GM12878 (cell line): ENCODE measurements around the gene ATL2. TPM values are rescaled to one million over a fixed set of nuclear protein-coding genes. Genes with fewer than 3 reads are reported as not detected.

ENCODE experiments used
- ATAC-seq: fragments of 200-7000 bp; cut with Tn5 transposase; 3 replicates; pipeline ENCODE4 v1.9.1; 2020; ENCODE audit warnings: mild to moderate bottlenecking, moderate library complexity
- BruUV-seq: library from RNA; stranded (reverse); fragments of 400-500 nt; replicated peaks from 2 replicates; lab custom pipeline; 2021; lab: Mats Ljungman, UMichigan
- CTCF ChIA-PET: fragments of 300-600 bp; sonication (Branson Sonifier 250); formaldehyde crosslinking; extraction: SDS; loops from one replicate; lab custom pipeline; 2021; ENCODE audit warnings: inconsistent platforms; lab: Yijun Ruan, JAX
- POLR2A ChIA-PET: fragments of 350-600 bp; formaldehyde crosslinking; extraction: SDS; loops from one replicate; lab custom pipeline; 2021; ENCODE audit warnings: inconsistent platforms; lab: Charles Lee
- RAD21 ChIA-PET: fragments of 300-600 bp; sonication (Branson Sonifier 250); formaldehyde crosslinking; loops from one replicate; lab custom pipeline; 2023; ENCODE audit warnings: antibody characterized with exemption; ENCODE audit not compliant: unreplicated experiment; lab: Charles Lee
- SMC1A ChIA-PET: fragments of 300-600 bp; sonication (Branson Sonifier 250); formaldehyde crosslinking; loops from one replicate; lab custom pipeline; 2023; ENCODE audit not compliant: unreplicated experiment, uncharacterized antibody; lab: Charles Lee
- DNase-seq: peaks from one replicate; pipeline ENCODE4 v3.0.0-alpha.2; 2011; ENCODE audit warnings: low read depth, low spot score
- FAIRE-seq: peaks from 3 replicates; lab custom pipeline; 2011; peaks lifted over from hg19 to GRCh38; lab: Jason Lieb, UNC
- H2AFZ ChIP-seq: 2 replicates; pipeline ENCODE4 v1.6.0; 2011; ENCODE audit warnings: low read depth, low read length, control low read depth; ENCODE audit not compliant: control insufficient read depth
- H3K27ac ChIP-seq: 2 replicates; pipeline ENCODE4 v1.5.1; 2011; ENCODE audit warnings: control low read depth; ENCODE audit not compliant: control insufficient read depth, insufficient read depth
- H3K27me3 ChIP-seq, 2 experiments: replicated peaks in 1 of 2; 2 replicates each; pipeline versions ENCODE4 v1.6.0 to v1.6.1; 2011; ENCODE audit warnings: low read length in 1 of 2; ENCODE audit not compliant: control insufficient read depth in 2 of 2, insufficient read depth in 2 of 2
- H3K36me3 ChIP-seq, 2 experiments: 2 replicates each; pipeline ENCODE4 v1.5.1; 2011; ENCODE audit warnings: low read length in 1 of 2; ENCODE audit not compliant: control insufficient read depth in 2 of 2, insufficient read depth in 2 of 2
- H3K4me1 ChIP-seq: 2 replicates; pipeline ENCODE4 v1.6.1; 2011; ENCODE audit warnings: mild to moderate bottlenecking, low read length, moderate library complexity, mixed read lengths; ENCODE audit not compliant: control insufficient read depth, insufficient read depth
- H3K4me2 ChIP-seq: 2 replicates; pipeline ENCODE4 v1.6.0; 2011; ENCODE audit warnings: control low read depth; ENCODE audit not compliant: control insufficient read depth, insufficient read depth
- H3K4me3 ChIP-seq: fragments of 200-600 bp; sonication (generic); 2 replicates; pipeline ENCODE4 v1.5.1; 2016
- H3K79me2 ChIP-seq: 2 replicates; pipeline ENCODE4 v1.6.0; 2011; ENCODE audit warnings: low read length; ENCODE audit not compliant: control insufficient read depth, insufficient read depth
- H3K9ac ChIP-seq: 2 replicates; pipeline ENCODE4 v1.8.0; 2011; ENCODE audit warnings: low read length, control low read depth, mixed read lengths; ENCODE audit not compliant: control insufficient read depth, insufficient read depth
- H3K9me3 ChIP-seq: replicated peaks from 3 replicates; pipeline ENCODE4 v1.5.1; 2011; ENCODE audit warnings: mild to moderate bottlenecking, low read length; ENCODE audit not compliant: control insufficient read depth, insufficient read depth
- H4K20me1 ChIP-seq: 2 replicates; pipeline ENCODE4 v1.6.0; 2011; ENCODE audit not compliant: control insufficient read depth, insufficient read depth
- BCL11A ChIP-seq: IDR thresholded peaks from 2 replicates; pipeline ENCODE4 v1.6.1; 2011; ENCODE audit warnings: low read depth, low read length
- CEBPZ ChIP-seq: fragments of 150-350 bp; IDR thresholded peaks from 2 replicates; pipeline ENCODE4 v1.6.1; 2016; ENCODE audit warnings: low read depth, low read length
- EGR1 ChIP-seq, 2 experiments: IDR thresholded peaks; 1 replicate in 1 of 2; 2 replicates in 1 of 2; pipeline ENCODE4 v1.6.1; 2011 to 2012; ENCODE audit warnings: low read depth in 2 of 2, low read length in 2 of 2, borderline replicate concordance in 1 of 2, mild to moderate bottlenecking in 1 of 2, moderate library complexity in 1 of 2
- FOXM1 ChIP-seq: IDR thresholded peaks from 2 replicates; pipeline ENCODE4 v1.6.1; 2012; ENCODE audit warnings: low read depth, mild to moderate bottlenecking, inconsistent platforms, low read length, moderate library complexity
- GATAD2B ChIP-seq: fragments of 450-650 bp; conservative IDR thresholded peaks from 2 replicates; pipeline ENCODE4 v1.6.1; 2017; ENCODE audit warnings: low read depth, mild to moderate bottlenecking, moderate library complexity
- NFYA ChIP-seq: IDR thresholded peaks from 2 replicates; pipeline ENCODE4 v1.6.1; 2011; ENCODE audit warnings: low read depth, mild to moderate bottlenecking, low read length, improper control_type of control experiment, borderline replicate concordance
- NRF1 ChIP-seq: conservative IDR thresholded peaks from 2 replicates; pipeline ENCODE4 v1.6.1; 2011; ENCODE audit warnings: mild to moderate bottlenecking, low read depth, low read length, improper control_type of control experiment
- PAX5 ChIP-seq: IDR thresholded peaks from 2 replicates; pipeline ENCODE4 v1.6.1; 2011; ENCODE audit warnings: low read depth, low read length, borderline replicate concordance
- RAD21 ChIP-seq: IDR thresholded peaks from 2 replicates; pipeline ENCODE4 v1.6.1; 2011; ENCODE audit warnings: mild to moderate bottlenecking, low read depth, low read length, moderate library complexity; ENCODE audit not compliant: insufficient read depth
- WGBS: methylation state at CpG from one replicate; pipeline ENCODE4 v1.1.6; 2016; ENCODE audit warnings: low lambda C conversion rate; ENCODE audit not compliant: insufficient replicate concordance, insufficient coverage; ENCODE audit errors: missing lambda C conversion rate; 5-methylcytosine and 5-hydroxymethylcytosine counted together
- in situ Hi-C: fragments of 300-500 bp; cut with MboI; formaldehyde crosslinking; loops from 9 replicates; pipeline ENCODE4 v1.14.3; 2018; ENCODE audit warnings: mixed read lengths
- intact Hi-C: fragments of 100-400 bp; cut with micrococcal nuclease; formaldehyde crosslinking; loops from one replicate; pipeline ENCODE4 v1.14.2; 2022; ENCODE audit not compliant: unreplicated experiment
- polyA plus RNA-seq, 11 experiments: library from polyadenylated mRNA; depleted of rRNA in 4 of 11; unstranded in 6 of 11; stranded (reverse) in 5 of 11; fragments of >200 nt; fragmentation: Nextera tagmentation in 4 of 11; fragmentation: Illumina TruSeq in 1 of 11; extraction: Ambion mirVana in 4 of 11; extraction: Trizol in 1 of 11; gene quantifications; 1 replicate in 1 of 11; 2 replicates in 10 of 11; pipeline versions ENCODE4 v1.2.1 to v1.2.3, GENCODE V29; 2011 to 2016; ENCODE audit warnings: inconsistent platforms in 2 of 11, missing spikeins in 2 of 11, low read depth in 1 of 11
- total RNA-seq, 4 experiments: library from RNA; depleted of rRNA in 3 of 4; stranded (reverse); fragments of >200 nt in 3 of 4; fragmentation: Illumina TruSeq in 1 of 4; extraction: Trizol in 1 of 4; gene quantifications; 2 replicates each; pipeline versions ENCODE4 v1.2.1 to v1.2.3, GENCODE V29; 2013 to 2021

ATL2 gene
- total and polyA plus RNA-seq, 10 of the 15 experiments (the other 5 are each of a cell fraction or from before 2014, with no cell fraction given): 8.6 to 51.5 (median 41.8) TPM

GRCh38 chr2:38246105-38246504 is 131.0 kb downstream of the ATL2 start:
- H3K9ac ChIP-seq: no peak overlapping the region
- POLR2A ChIA-PET: no interaction called here
- H4K20me1 ChIP-seq: no peaks in the 10 kb centered on the region
- no peaks in the 10 kb centered on the region for H3K36me3 ChIP-seq
- ATAC-seq: no peak
- H3K4me3 ChIP-seq: no peak overlapping the region
- no peak overlapping the region for H2AFZ ChIP-seq
- no peak for TF ChIP-seq NRF1
- TF ChIP-seq PAX5: no peak
- TF ChIP-seq GATAD2B: no peak
- TF ChIP-seq NFYA: no peak
- no peak for TF ChIP-seq FOXM1
- no peak for TF ChIP-seq CEBPZ
- no peak for TF ChIP-seq RAD21
- no peak for TF ChIP-seq EGR1 (IDR thresholded peaks at IDR 0.05; ENCODE audit: borderline replicate concordance in 1 of 2, low read depth in 2 of 2, low read length in 2 of 2)
- no peak for TF ChIP-seq BCL11A
- TF ChIP-seq, all 136 proteins: peak for 0
- in situ Hi-C loops: no loop called here
- H3K4me1 ChIP-seq: no peaks in the 10 kb centered on the region
- no peak overlapping the region for H3K4me2 ChIP-seq
- ChIA-PET CTCF (interaction anchor here (1.1 to 1.5 kb wide), 3 partner anchors 14 to 130 kb away, joined by 3 to 4 read pairs (median 4); no protein-coding TSS in a partner anchor), RAD21 (interaction anchor here (1.2 kb wide), 1 partner anchor 28 kb away, joined by 3 read pairs; no protein-coding TSS in a partner anchor), SMC1A (interaction anchor here (1.1 to 1.2 kb wide), 2 partner anchors 29 to 137 kb away, joined by 3 to 4 read pairs; no protein-coding TSS in a partner anchor)
- intact Hi-C loops: no loop called here
- DNase-seq: no peak
- no TSS peak for BruUV-seq
- no peaks in the 10 kb centered on the region for H3K27me3 ChIP-seq
- H3K79me2 ChIP-seq: no peaks in the 10 kb centered on the region
- H3K27ac ChIP-seq: no peak overlapping the region
- no peaks in the 10 kb centered on the region for H3K9me3 ChIP-seq
- WGBS: 11% methylated on average over 3 of the region's 3 CpGs
- no peak for FAIRE-seq
